Stimulated activated CD4-positive, alpha-beta T cell treated with anti-CD3 and anti-CD28 coated beads, Interleukin-15, amount 100 ng/mL, for 24 hours (primary cell): ENCODE results near the gene RAB3IL1.

Source experiments
- DNase-seq: peaks from one replicate; pipeline ENCODE4 v3.0.0-alpha.2; 2020

RAB3IL1 gene

GRCh38 chr11:61862714-61863547 lies 54.4 kb downstream of the RAB3IL1 start:
- DNase-seq = no peak

GRCh38 chr11:61861634-61862033 lies 55.7 kb downstream of the RAB3IL1 start:
- DNase-seq = no peak

- no peak for DNase-seq
Measured at GRCh38 chr11:61860054-61860903, 57.1 kb downstream of the RAB3IL1 start.

- no peak for DNase-seq
Measured at GRCh38 chr11:61855939-61856680, 61.3 kb downstream of the RAB3IL1 start.

GRCh38 chr11:61854966-61855714 lies 62.2 kb downstream of the RAB3IL1 start:
- DNase-seq = no peak

- no peak for DNase-seq
Measured at GRCh38 chr11:61854206-61854895, 63.0 kb downstream of the RAB3IL1 start.

GRCh38 chr11:61853698-61854169 lies 63.6 kb downstream of the RAB3IL1 start:
- DNase-seq = no peak

GRCh38 chr11:61851900-61852295 lies 65.5 kb downstream of the RAB3IL1 start:
- DNase-seq = no peak

GRCh38 chr11:61851113-61851899 lies 66.1 kb downstream of the RAB3IL1 start:
- no peak for DNase-seq

GRCh38 chr11:61850687-61851086 lies 66.7 kb downstream of the RAB3IL1 start:
- no peak for DNase-seq

GRCh38 chr11:61848631-61849030 lies 68.7 kb downstream of the RAB3IL1 start:
- DNase-seq = no peak

GRCh38 chr11:61847914-61848581 lies 69.3 kb downstream of the RAB3IL1 start:
- DNase-seq = no peak
